Prostate gland (tissue), 1 donor: ENCODE results near the gene FCER1G.

Experiments used
- POLR2A ChIP-seq: fragments of 450-650 bp; IDR thresholded peaks from one replicate; pipeline ENCODE4 v1.6.1; 2016; ENCODE audit warnings: antibody characterized with exemption, mild to moderate bottlenecking
- POLR2AphosphoS5 ChIP-seq: sonication (generic); formaldehyde crosslinking; IDR thresholded peaks from one replicate; pipeline ENCODE4 v1.6.1; 2017; ENCODE audit warnings: antibody characterized with exemption

DNA sequence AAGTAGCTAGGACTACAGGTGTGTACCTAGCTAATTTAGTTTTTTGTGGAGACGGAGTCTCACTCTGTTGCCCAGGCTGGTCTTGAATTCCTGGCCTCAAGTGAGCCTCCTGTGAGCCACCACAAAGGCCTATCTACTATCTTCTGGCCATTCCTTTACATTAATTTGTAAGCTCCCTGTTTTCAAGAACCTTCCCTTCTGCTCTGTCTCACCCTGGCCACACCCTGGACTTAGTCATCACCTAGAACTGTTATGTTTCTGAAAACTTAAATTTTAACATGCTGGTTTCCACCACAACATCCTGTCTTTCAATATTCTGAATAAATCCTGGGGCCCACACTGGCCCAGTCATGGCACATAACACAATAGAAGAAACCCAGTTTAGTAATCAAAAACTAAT, 32.9 kb upstream of the FCER1G start:
- TF ChIP-seq POLR2AphosphoS5, result no peak
- no peak for TF ChIP-seq POLR2A
